Measurements from ENCODE around the gene ILRUN. TPM values are rescaled to one million over a fixed set of nuclear protein-coding genes. Genes with fewer than 3 reads are reported as not detected.

Gene ILRUN
- total RNA-seq, 1 donor from 2014 or later, result 55.6 TPM

- H3K4me1 Mint-ChIP-seq, result no peaks in the 10 kb centered on the region
- TF ChIP-seq, protein P1, sequence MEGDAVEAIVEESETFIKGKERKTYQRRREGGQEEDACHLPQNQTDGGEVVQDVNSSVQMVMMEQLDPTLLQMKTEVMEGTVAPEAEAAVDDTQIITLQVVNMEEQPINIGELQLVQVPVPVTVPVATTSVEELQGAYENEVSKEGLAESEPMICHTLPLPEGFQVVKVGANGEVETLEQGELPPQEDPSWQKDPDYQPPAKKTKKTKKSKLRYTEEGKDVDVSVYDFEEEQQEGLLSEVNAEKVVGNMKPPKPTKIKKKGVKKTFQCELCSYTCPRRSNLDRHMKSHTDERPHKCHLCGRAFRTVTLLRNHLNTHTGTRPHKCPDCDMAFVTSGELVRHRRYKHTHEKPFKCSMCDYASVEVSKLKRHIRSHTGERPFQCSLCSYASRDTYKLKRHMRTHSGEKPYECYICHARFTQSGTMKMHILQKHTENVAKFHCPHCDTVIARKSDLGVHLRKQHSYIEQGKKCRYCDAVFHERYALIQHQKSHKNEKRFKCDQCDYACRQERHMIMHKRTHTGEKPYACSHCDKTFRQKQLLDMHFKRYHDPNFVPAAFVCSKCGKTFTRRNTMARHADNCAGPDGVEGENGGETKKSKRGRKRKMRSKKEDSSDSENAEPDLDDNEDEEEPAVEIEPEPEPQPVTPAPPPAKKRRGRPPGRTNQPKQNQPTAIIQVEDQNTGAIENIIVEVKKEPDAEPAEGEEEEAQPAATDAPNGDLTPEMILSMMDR (IDR thresholded peaks at IDR 0.05; ENCODE audit: unreplicated experiment), result no peak
- no peak for DNase-seq (ENCODE audit: low spot score in 2 of 2, unreplicated experiment in 2 of 2)
- H3K27me3 Mint-ChIP-seq (ENCODE audit: low read depth), result no peaks in the 10 kb centered on the region
- no peaks in the 10 kb centered on the region for H3K9me3 Mint-ChIP-seq
- H3K4me3 Mint-ChIP-seq, result no peak overlapping the region
- no peaks in the 10 kb centered on the region for H3K36me3 Mint-ChIP-seq
- no peak overlapping the region for H3K27ac Mint-ChIP-seq
Measured at GRCh38 chr6:34736823-34737222, 40.3 kb upstream of the ILRUN start.

GRCh38 chr6:34731393-34732060 is 35.0 kb upstream of the ILRUN start:
- Mint-ChIP-seq H3K36me3 (no peaks in the 10 kb centered on the region), H3K4me3 (no peak overlapping the region), H3K27me3 (ENCODE audit: low read depth) (no peaks in the 10 kb centered on the region), H3K9me3 (no peaks in the 10 kb centered on the region), H3K27ac (no peak overlapping the region), H3K4me1 (peaks cover 5% of the 10 kb centered on the region)
- DNase-seq (ENCODE audit: low spot score in 2 of 2, unreplicated experiment in 2 of 2), result no peak
- TF ChIP-seq, protein P1 (IDR thresholded peaks at IDR 0.05; ENCODE audit: unreplicated experiment), result no peak

DNA sequence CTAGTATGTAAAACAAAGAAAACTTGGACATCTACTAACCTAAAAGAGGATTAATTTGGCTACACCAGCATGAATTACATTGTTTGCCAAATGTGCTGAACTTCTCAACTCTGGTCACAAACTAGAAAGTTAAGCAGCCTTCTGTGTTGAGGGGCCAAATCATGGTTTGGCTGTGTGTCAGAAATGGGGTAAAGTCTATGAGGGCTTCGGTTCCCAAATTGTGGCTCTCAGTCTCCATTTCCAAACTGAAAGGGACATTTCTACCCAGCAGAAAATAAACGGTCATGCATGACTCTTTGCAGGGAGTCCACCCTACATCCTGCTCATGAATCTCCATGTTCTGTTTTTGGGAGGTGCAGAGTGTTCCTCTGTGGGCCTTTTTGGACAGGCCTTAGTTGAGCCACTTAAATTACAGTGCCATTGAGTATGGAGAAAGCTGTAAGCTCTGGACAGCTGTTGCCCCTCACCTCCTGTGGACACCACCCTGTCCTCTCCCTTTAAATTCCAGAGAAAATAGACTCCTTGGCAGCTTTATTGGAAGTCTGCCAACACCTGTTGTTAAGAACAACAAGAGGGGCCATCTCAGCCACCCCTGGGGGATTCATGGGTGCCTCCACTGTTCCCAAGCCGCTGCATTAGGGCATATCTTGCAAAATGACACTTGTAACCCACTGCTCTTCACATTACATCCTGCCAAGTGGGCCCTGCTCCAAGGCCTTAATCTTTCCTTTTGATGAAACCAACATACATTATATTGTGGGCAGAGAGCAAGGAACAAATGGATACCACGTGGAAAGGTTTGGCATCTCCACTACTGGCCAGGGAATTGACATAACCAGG is 33.3 kb upstream of the ILRUN start:
- H3K36me3 Mint-ChIP-seq, result no peaks in the 10 kb centered on the region
- H3K4me1 Mint-ChIP-seq, result peaks cover 5% of the 10 kb centered on the region
- no peaks in the 10 kb centered on the region for H3K27me3 Mint-ChIP-seq (ENCODE audit: low read depth)
- DNase-seq (ENCODE audit: low spot score in 2 of 2, unreplicated experiment in 2 of 2), result no peak
- peaks cover 5% of the 10 kb centered on the region for H3K9me3 Mint-ChIP-seq
- H3K4me3 Mint-ChIP-seq, result no peak overlapping the region
- no peak overlapping the region for H3K27ac Mint-ChIP-seq
- TF ChIP-seq, protein P1 (IDR thresholded peaks at IDR 0.05; ENCODE audit: unreplicated experiment), result no peak

GRCh38 chr6:34726055-34726454 is 29.5 kb upstream of the ILRUN start:
- H3K4me3 Mint-ChIP-seq, result no peak overlapping the region
- H3K4me1 Mint-ChIP-seq, result peaks cover 16% of the 10 kb centered on the region
- H3K27ac Mint-ChIP-seq, result no peak overlapping the region
- DNase-seq (ENCODE audit: low spot score in 2 of 2, unreplicated experiment in 2 of 2), result no peak
- TF ChIP-seq, protein P1 (IDR thresholded peaks at IDR 0.05; ENCODE audit: unreplicated experiment), result no peak
- H3K9me3 Mint-ChIP-seq, result peaks cover 5% of the 10 kb centered on the region
- no peaks in the 10 kb centered on the region for H3K27me3 Mint-ChIP-seq (ENCODE audit: low read depth)
- no peaks in the 10 kb centered on the region for H3K36me3 Mint-ChIP-seq

DNA sequence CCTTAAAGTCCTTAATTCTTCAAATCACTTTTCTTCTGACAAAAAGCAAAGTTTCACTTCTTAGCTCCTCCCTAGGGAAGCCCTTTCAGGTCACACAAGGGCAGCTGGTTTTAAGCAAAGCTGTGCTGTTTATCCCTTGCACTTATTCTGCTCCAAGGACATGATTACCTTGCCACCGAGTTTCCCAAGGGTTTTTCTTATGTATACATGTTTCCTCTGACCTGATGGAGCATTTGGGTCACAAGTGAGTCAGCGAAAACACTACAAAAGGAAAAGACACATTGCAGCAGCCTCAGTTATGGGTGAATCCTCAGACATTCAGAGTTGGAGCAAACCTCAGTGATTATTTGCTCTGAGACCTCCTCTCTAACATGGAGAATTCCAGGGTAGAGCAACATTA is 26.6 kb upstream of the ILRUN start:
- peaks cover 25% of the 10 kb centered on the region for H3K4me1 Mint-ChIP-seq

More for the DNA sequence above, 26.6 kb upstream of the ILRUN start:
- peaks cover 5% of the 10 kb centered on the region for H3K9me3 Mint-ChIP-seq
- H3K36me3 Mint-ChIP-seq, result no peaks in the 10 kb centered on the region
- H3K27me3 Mint-ChIP-seq (ENCODE audit: low read depth), result no peaks in the 10 kb centered on the region
- TF ChIP-seq, protein P1 (IDR thresholded peaks at IDR 0.05; ENCODE audit: unreplicated experiment), result no peak
- no peak overlapping the region for H3K4me3 Mint-ChIP-seq
- H3K27ac Mint-ChIP-seq, result peak overlapping the region; percentile 85
- no peak for DNase-seq (ENCODE audit: low spot score in 2 of 2, unreplicated experiment in 2 of 2)
